A549 (cell line): ENCODE measurements around the gene DYRK1A. TPM values are rescaled to one million over a fixed set of nuclear protein-coding genes. Genes with fewer than 3 reads are reported as not detected.

Experiments
- ATAC-seq, 2 experiments: fragments of 200-7000 bp in 1 of 2; fragments of >200 bp in 1 of 2; cut with Nextera tagmentation in 1 of 2; cut with Tn5 transposase in 1 of 2; 3 replicates each; pipeline versions ENCODE4 v1.8.0 to v1.9.1; 2018 to 2020; ENCODE audit warnings: mild to moderate bottlenecking in 1 of 2, moderate library complexity in 1 of 2
- CTCF ChIA-PET: fragments of 300-600 bp; sonication (Branson Sonifier 250); formaldehyde crosslinking; extraction: SDS; loops from one replicate; lab custom pipeline; 2021; ENCODE audit warnings: antibody characterized with exemption, inconsistent platforms; lab: Yijun Ruan, JAX
- POLR2A ChIA-PET: fragments of 350-600 bp; formaldehyde crosslinking; extraction: SDS; loops from one replicate; lab custom pipeline; 2021; ENCODE audit warnings: antibody characterized with exemption, inconsistent platforms; lab: Yijun Ruan, JAX
- DNase-seq, 2 experiments: peaks; one replicate each; pipeline versions ENCODE4 v3.0.0 to v3.0.0-alpha.2; 2011 to 2016; ENCODE audit warnings: low read depth in 1 of 2, low spot score in 1 of 2
- FAIRE-seq: peaks from 2 replicates; lab custom pipeline; 2011; peaks lifted over from hg19 to GRCh38; lab: Jason Lieb, UNC
- H3K27ac ChIP-seq, 2 experiments: fragments of >200 bp; sonication (Bioruptor Twin); formaldehyde crosslinking; 3 replicates each; pipeline ENCODE4 v1.5.1; 2016 to 2017
- H3K4me1 ChIP-seq: fragments of >200 bp; sonication (Bioruptor Twin); formaldehyde crosslinking; 3 replicates; pipeline ENCODE4 v1.6.1; 2016
- H3K4me2 ChIP-seq: fragments of >200 bp; sonication (Bioruptor Twin); formaldehyde crosslinking; 3 replicates; pipeline ENCODE4 v1.6.1; 2016
- H3K4me3 ChIP-seq: fragments of >200 bp; sonication (Bioruptor Twin); formaldehyde crosslinking; 3 replicates; pipeline ENCODE4 v1.5.1; 2016
- H3K9me3 ChIP-seq: fragments of >200 bp; sonication (Bioruptor Twin); formaldehyde crosslinking; 3 replicates; pipeline ENCODE4 v1.6.1; 2016
- CBX2 ChIP-seq: fragments of 200-600 bp; sonication (generic); IDR thresholded peaks from 2 replicates; pipeline ENCODE4 v1.6.1; 2016; ENCODE audit warnings: low read depth, mild to moderate bottlenecking, borderline replicate concordance
- CBX8 ChIP-seq: fragments of 200-600 bp; sonication (generic); IDR thresholded peaks from 2 replicates; pipeline ENCODE4 v1.6.1; 2016
- EHF ChIP-seq: fragments of 250-450 bp; sonication (Bioruptor Pico); IDR thresholded peaks from 2 replicates; pipeline ENCODE4 v1.5.0; 2020; ENCODE audit warnings: mild to moderate bottlenecking
- EHMT2 ChIP-seq: fragments of 200-600 bp; sonication (generic); IDR thresholded peaks from 2 replicates; pipeline ENCODE4 v1.6.1; 2016; ENCODE audit warnings: antibody characterized with exemption, low read depth, mild to moderate bottlenecking, moderate library complexity
- ESRRA ChIP-seq: fragments of 150-350 bp; IDR thresholded peaks from 2 replicates; pipeline ENCODE4 v1.6.1; 2014; ENCODE audit warnings: mild to moderate bottlenecking, low read length, borderline replicate concordance
- FOXS1 ChIP-seq: fragments of 250-450 bp; sonication (Bioruptor Pico); IDR thresholded peaks from 2 replicates; pipeline ENCODE4 v1.5.0; 2020; ENCODE audit warnings: mild to moderate bottlenecking, moderate library complexity
- GATA3 ChIP-seq: IDR thresholded peaks from 2 replicates; pipeline ENCODE4 v1.6.1; 2012; ENCODE audit warnings: borderline replicate concordance
- HDAC2 ChIP-seq: fragments of 200-600 bp; sonication (generic); IDR thresholded peaks from 2 replicates; pipeline ENCODE4 v1.6.1; 2016
- HOXA7 ChIP-seq: fragments of 250-450 bp; sonication (Bioruptor Pico); IDR thresholded peaks from 2 replicates; pipeline ENCODE4 v1.5.0; 2020; ENCODE audit warnings: mild to moderate bottlenecking, moderate library complexity
- JUNB ChIP-seq: fragments of >200 bp; sonication (Bioruptor Twin); formaldehyde crosslinking; IDR thresholded peaks from 2 replicates; pipeline ENCODE4 v1.6.1; 2016
- KDM1A ChIP-seq: fragments of 200-600 bp; sonication (generic); IDR thresholded peaks from 2 replicates; pipeline ENCODE4 v1.6.1; 2016; ENCODE audit warnings: low read depth, mild to moderate bottlenecking
- KDM5A ChIP-seq: fragments of 200-600 bp; sonication (generic); IDR thresholded peaks from 2 replicates; pipeline ENCODE4 v1.6.1; 2016; ENCODE audit warnings: antibody characterized with exemption, mild to moderate bottlenecking
- MAFK ChIP-seq: fragments of 450-650 bp; IDR thresholded peaks from 2 replicates; pipeline ENCODE4 v1.6.1; 2014; ENCODE audit not compliant: partially characterized antibody
- MYC ChIP-seq: IDR thresholded peaks from 2 replicates; pipeline ENCODE4 v1.6.1; 2012; ENCODE audit warnings: mild to moderate bottlenecking, inconsistent platforms, low read length, improper control_type of control experiment, borderline replicate concordance
- NFE2L2 ChIP-seq: fragments of 150-350 bp; conservative IDR thresholded peaks from 2 replicates; pipeline ENCODE4 v1.6.1; 2014; ENCODE audit warnings: low read length
- NR3C1 ChIP-seq: fragments of >200 bp; sonication (Bioruptor Twin); formaldehyde crosslinking; IDR thresholded peaks from 3 replicates; pipeline ENCODE4 v1.6.1; 2017
- PHF8 ChIP-seq: fragments of 200-600 bp; sonication (generic); IDR thresholded peaks from 2 replicates; pipeline ENCODE4 v1.6.1; 2016; ENCODE audit warnings: low read depth, mild to moderate bottlenecking, antibody characterized with exemption, moderate library complexity, borderline replicate concordance
- RFX5 ChIP-seq: fragments of 450-650 bp; IDR thresholded peaks from 2 replicates; pipeline ENCODE4 v1.7.1; 2014; ENCODE audit warnings: antibody characterized with exemption, mild to moderate bottlenecking, moderate library complexity
- RNF2 ChIP-seq: fragments of 200-600 bp; sonication (generic); IDR thresholded peaks from 2 replicates; pipeline ENCODE4 v1.6.1; 2016; ENCODE audit warnings: low read depth, mild to moderate bottlenecking, antibody characterized with exemption, moderate library complexity, borderline replicate concordance
- SMC3 ChIP-seq: fragments of >200 bp; sonication (Bioruptor Twin); formaldehyde crosslinking; IDR thresholded peaks from 3 replicates; pipeline ENCODE4 v1.6.1; 2018; ENCODE audit warnings: inconsistent platforms
- TFCP2L1 ChIP-seq: fragments of 250-450 bp; sonication (Bioruptor Pico); IDR thresholded peaks from 2 replicates; pipeline ENCODE4 v1.5.0; 2021; ENCODE audit warnings: mild to moderate bottlenecking
- TP53 ChIP-seq: fragments of 250-450 bp; sonication (Bioruptor Pico); IDR thresholded peaks from 2 replicates; pipeline ENCODE4 v1.5.0; 2021; ENCODE audit warnings: mild to moderate bottlenecking, moderate library complexity
- ZC3H11A ChIP-seq: fragments of 450-650 bp; IDR thresholded peaks from 2 replicates; pipeline ENCODE4 v1.6.1; 2014; ENCODE audit warnings: antibody characterized with exemption, mild to moderate bottlenecking
- ZSCAN20 ChIP-seq: fragments of 250-450 bp; sonication (Bioruptor Pico); IDR thresholded peaks from 2 replicates; pipeline ENCODE4 v1.8.0; 2022; ENCODE audit warnings: mild to moderate bottlenecking, moderate library complexity
- WGBS: methylation state at CpG from one replicate; pipeline ENCODE4 v1.1.6; 2017; ENCODE audit errors: missing lambda C conversion rate; 5-methylcytosine and 5-hydroxymethylcytosine counted together
- polyA plus RNA-seq, 4 experiments: library from polyadenylated mRNA; depleted of rRNA in 3 of 4; stranded (reverse); fragments of >200 nt; fragmentation: RNase III in 1 of 4; extraction: RNeasy Plus Mini Kit Qiagen cat#74134 plus additional on column Dnase treatment in 1 of 4; gene quantifications; 2 replicates in 3 of 4; 3 replicates in 1 of 4; pipeline ENCODE4 v1.2.3, GENCODE V29; 2011 to 2017
- TF ChIP-seq, protein P1 (sequence below): fragments of 250-450 bp; sonication (Bioruptor Pico); IDR thresholded peaks from 2 replicates; pipeline ENCODE4 v1.5.0; 2021; ENCODE audit warnings: mild to moderate bottlenecking, moderate library complexity, borderline replicate concordance

DYRK1A gene
- polyA plus RNA-seq, 2 of the 4 experiments (the other 2 are of a cell fraction), result 12.7 to 29.4 TPM

DNA sequence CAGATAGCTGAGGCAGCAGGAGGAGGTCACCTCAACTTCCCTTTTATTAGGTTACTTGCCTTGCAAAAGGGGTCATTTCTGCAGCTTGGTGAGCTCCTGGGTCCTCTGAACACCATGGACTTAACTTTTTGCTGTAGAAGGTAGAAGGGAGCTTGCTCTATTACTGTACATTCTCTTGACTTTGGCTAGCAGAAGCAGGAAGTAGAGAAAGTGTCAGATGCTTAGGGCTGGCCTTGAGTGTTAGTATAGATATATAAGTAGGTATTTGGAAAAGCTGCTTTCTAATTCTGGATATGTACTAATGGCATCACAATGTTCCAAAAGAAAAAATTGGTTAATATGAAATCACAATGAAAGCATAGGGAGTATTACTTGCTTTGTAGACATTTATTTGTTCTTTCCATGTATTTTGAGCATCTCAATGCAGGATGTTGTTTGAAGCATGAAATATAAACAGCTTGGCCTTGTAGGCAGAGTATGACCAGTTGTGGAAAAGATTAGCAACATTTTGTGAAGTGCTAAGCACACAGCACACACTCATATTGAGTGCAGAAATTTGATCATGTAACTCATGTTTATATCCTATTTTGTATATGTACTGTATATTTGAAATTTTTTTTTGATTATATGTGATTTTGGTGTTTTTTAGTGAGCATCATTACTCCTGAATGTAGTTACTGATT lies 108.8 kb downstream of the DYRK1A start:
- no peak overlapping the region for H3K27ac ChIP-seq
- ATAC-seq (no peak), FAIRE-seq (no peak), DNase-seq (no peak)
- no peak overlapping the region for H3K4me3 ChIP-seq
- no peak overlapping the region for H3K4me2 ChIP-seq
- POLR2A ChIA-PET, result no interaction called here
- no peaks in the 10 kb centered on the region for H3K9me3 ChIP-seq
- H3K4me1 ChIP-seq, result peaks cover 30% of the 10 kb centered on the region; the same call in 2 of the 3 replicates
- no peak for TF ChIP-seq HDAC2
- no peak for TF ChIP-seq CBX2
- no peak for TF ChIP-seq MAFK
- no peak for TF ChIP-seq ZC3H11A
- TF ChIP-seq RFX5, result no peak
- no peak for TF ChIP-seq NR3C1
- no peak for TF ChIP-seq ZSCAN20 (CRISPR knock-in tag)
- TF ChIP-seq HOXA7 (CRISPR knock-in tag), result no peak
- TF ChIP-seq EHF (CRISPR knock-in tag), result no peak
- no peak for TF ChIP-seq NFE2L2
- TF ChIP-seq ESRRA, result no peak
- TF ChIP-seq JUNB, result no peak
- TF ChIP-seq RNF2, result no peak
- TF ChIP-seq KDM1A, result no peak
- TF ChIP-seq TFCP2L1 (CRISPR knock-in tag), result no peak
- no peak for TF ChIP-seq GATA3
- TF ChIP-seq CBX8, result no peak
- TF ChIP-seq, protein P1, sequence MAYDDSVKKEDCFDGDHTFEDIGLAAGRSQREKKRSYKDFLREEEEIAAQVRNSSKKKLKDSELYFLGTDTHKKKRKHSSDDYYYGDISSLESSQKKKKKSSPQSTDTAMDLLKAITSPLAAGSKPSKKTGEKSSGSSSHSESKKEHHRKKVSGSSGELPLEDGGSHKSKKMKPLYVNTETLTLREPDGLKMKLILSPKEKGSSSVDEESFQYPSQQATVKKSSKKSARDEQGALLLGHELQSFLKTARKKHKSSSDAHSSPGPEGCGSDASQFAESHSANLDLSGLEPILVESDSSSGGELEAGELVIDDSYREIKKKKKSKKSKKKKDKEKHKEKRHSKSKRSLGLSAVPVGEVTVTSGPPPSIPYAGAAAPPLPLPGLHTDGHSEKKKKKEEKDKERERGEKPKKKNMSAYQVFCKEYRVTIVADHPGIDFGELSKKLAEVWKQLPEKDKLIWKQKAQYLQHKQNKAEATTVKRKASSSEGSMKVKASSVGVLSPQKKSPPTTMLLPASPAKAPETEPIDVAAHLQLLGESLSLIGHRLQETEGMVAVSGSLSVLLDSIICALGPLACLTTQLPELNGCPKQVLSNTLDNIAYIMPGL (CRISPR knock-in tag), result no peak
- CTCF ChIA-PET, result interaction anchor here (1.5 to 3.7 kb wide), 3 partner anchors 11 to 22 kb away, joined by 3 to 15 read pairs (median 4); no protein-coding TSS in a partner anchor

DNA sequence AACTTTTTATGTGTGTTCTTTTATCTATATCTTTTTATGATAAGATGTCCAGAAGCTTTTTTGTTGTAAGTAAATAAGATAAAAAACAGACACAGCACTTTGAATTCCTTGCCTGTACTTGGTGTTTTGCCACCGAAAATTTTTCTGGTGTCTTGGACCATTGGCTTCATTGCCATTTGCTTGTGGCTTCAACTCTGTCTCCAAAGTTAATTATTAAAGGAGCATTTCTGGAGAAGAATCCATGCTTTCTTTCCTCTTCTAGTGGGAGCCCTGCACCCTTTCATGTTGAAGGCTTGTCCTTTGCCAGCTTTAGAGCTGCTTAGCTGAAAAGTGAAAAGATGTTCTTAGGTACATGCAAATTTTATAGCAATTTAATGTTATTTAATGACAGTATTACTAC lies 112.2 kb downstream of the DYRK1A start:
- peak overlapping the region in 1 of 2 experiments; percentile 49; a peak in 1 of 6 replicates for H3K27ac ChIP-seq
- no peak overlapping the region for H3K4me3 ChIP-seq
- TF ChIP-seq EHF (CRISPR knock-in tag), result no peak
- no peak for TF ChIP-seq CBX2
- TF ChIP-seq TP53 (CRISPR knock-in tag), result no peak
- no peak for TF ChIP-seq RFX5
- TF ChIP-seq, all 56 proteins: peak for 0
- FAIRE-seq (no peak), DNase-seq (no peak), ATAC-seq (no peak)
- 13% methylated on average over 1 of the region's 1 CpG for WGBS
- Histone ChIP-seq H3K9me3 (no peaks in the 10 kb centered on the region), H3K4me2 (peak overlapping the region; percentile 55), H3K4me1 (peaks cover 30% of the 10 kb centered on the region; the same call in 2 of the 3 replicates)
- ChIA-PET CTCF (interaction anchor here (1.2 kb wide), 1 partner anchor 158 kb away, joined by 3 read pairs; no protein-coding TSS in a partner anchor), POLR2A (no interaction called here)

DNA sequence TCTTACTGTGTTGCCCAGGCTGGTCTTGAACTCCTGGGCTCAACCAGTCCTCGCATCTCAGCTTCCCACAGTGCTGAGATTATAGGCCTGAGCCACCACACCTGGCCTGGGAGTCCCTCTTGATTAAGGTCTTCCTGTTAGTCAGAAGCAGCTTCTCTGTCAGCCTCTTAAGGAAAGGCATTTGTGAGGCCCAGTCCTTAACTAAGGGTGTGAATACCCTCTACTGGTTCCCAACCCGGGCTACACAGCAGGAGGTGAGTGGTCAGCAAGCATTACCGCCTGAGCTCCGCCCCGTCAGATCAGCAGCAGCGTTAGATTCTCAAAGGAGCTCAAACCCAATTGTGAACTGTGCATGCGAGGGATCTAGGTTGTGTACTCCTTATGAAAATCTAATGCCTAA lies 117.2 kb downstream of the DYRK1A start:
- FAIRE-seq (no peak), DNase-seq (no peak), ATAC-seq (no peak)
- no peak for TF ChIP-seq KDM1A
- TF ChIP-seq NR3C1, result no peak
- no peak for TF ChIP-seq ZC3H11A
- TF ChIP-seq PHF8, result no peak
- TF ChIP-seq SMC3, result no peak
- TF ChIP-seq EHMT2, result no peak
- TF ChIP-seq MYC, result no peak
- no peak for TF ChIP-seq KDM5A
- TF ChIP-seq FOXS1 (CRISPR knock-in tag), result no peak
- no peak for TF ChIP-seq TP53 (CRISPR knock-in tag)
- no peak for TF ChIP-seq MAFK
- Histone ChIP-seq H3K4me2 (no peak overlapping the region), H3K9me3 (no peaks in the 10 kb centered on the region), H3K27ac (no peak overlapping the region), H3K4me3 (no peak overlapping the region), H3K4me1 (peaks cover 6% of the 10 kb centered on the region; the same call in 2 of the 3 replicates)
- ChIA-PET CTCF (no interaction called here), POLR2A (no interaction called here)
- 88% methylated on average over 6 of the region's 7 CpGs for WGBS
